Calu3 (cell line): ENCODE data around the gene TOP3A. TPM values are rescaled to one million over a fixed set of nuclear protein-coding genes. Genes with fewer than 3 reads are reported as not detected.

Experiments used
- BruUV-seq: library from RNA; stranded (reverse); fragments of 400-500 nt; replicated peaks from 2 replicates; lab custom pipeline; 2021; lab: Mats Ljungman, UMichigan
- CTCF ChIA-PET: fragments of 300-600 bp; sonication (Branson Sonifier 250); formaldehyde crosslinking; loops from one replicate; lab custom pipeline; 2022; ENCODE audit warnings: antibody characterized with exemption; lab: Charles Lee
- DNase-seq: peaks from one replicate; pipeline ENCODE4 v3.0.0; 2022
- H3K27ac Mint-ChIP-seq: one replicate; pipeline ENCODE4 v1.8.0; 2022; ENCODE audit warnings: mixed read lengths; ENCODE audit not compliant: unreplicated experiment
- H3K27me3 Mint-ChIP-seq: one replicate; pipeline ENCODE4 v1.8.0; 2022; ENCODE audit warnings: mixed read lengths; ENCODE audit not compliant: unreplicated experiment
- H3K36me3 Mint-ChIP-seq: one replicate; pipeline ENCODE4 v1.8.0; 2022; ENCODE audit warnings: mild to moderate bottlenecking, moderate library complexity, mixed read lengths; ENCODE audit not compliant: insufficient read depth, unreplicated experiment
- H3K4me1 Mint-ChIP-seq: one replicate; pipeline ENCODE4 v1.8.0; 2022; ENCODE audit warnings: mild to moderate bottlenecking, low read depth, mixed read lengths; ENCODE audit not compliant: unreplicated experiment
- H3K4me3 Mint-ChIP-seq: one replicate; pipeline ENCODE4 v1.8.0; 2022; ENCODE audit warnings: mild to moderate bottlenecking, low read depth, moderate library complexity, mixed read lengths; ENCODE audit not compliant: unreplicated experiment
- H3K9me3 Mint-ChIP-seq: one replicate; pipeline ENCODE4 v1.8.0; 2022; ENCODE audit warnings: low read depth, mixed read lengths; ENCODE audit not compliant: unreplicated experiment
- intact Hi-C: fragments of 100-400 bp; cut with micrococcal nuclease; formaldehyde crosslinking; loops from one replicate; pipeline ENCODE4 v1.10.0; 2022; ENCODE audit not compliant: unreplicated experiment
- total RNA-seq: library from RNA; stranded (reverse); gene quantifications from 2 replicates; pipeline ENCODE4 v1.2.3, GENCODE V29; 2022
- TF ChIP-seq, protein P1 (sequence below): fragments of 200-600 bp; IDR thresholded peaks from one replicate; pipeline ENCODE4 v1.8.0; 2022; ENCODE audit warnings: antibody characterized with exemption; ENCODE audit not compliant: unreplicated experiment

TOP3A gene
- total RNA-seq, 1 experiment from 2014 or later = 39.7 TPM

DNA sequence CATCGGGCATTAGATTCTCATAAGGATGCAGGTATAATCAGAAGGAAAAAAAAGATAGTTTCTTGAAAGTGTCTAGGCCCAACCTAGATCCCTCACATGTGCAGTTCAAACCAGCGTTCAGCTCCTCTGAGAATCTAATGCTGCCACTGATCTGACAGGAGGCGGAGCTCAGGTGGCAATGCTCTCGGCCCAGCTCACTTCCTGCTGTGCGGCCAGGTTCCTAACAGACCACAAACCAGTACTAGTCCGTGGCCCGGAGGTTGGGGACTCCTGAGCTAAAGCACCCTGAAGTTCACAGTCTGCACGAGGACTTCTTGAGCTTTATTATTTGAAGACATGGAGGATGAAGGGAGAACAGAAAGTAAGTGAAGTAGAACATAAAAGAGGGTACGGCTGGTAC lies 17.1 kb upstream of the TOP3A start:
- intact Hi-C loops = no loop called here
- CTCF ChIA-PET = no interaction called here
- no peaks in the 10 kb centered on the region for H3K4me1 Mint-ChIP-seq
- DNase-seq = no peak
- H3K27me3 Mint-ChIP-seq = no peaks in the 10 kb centered on the region
- peaks cover 26% of the 10 kb centered on the region for H3K36me3 Mint-ChIP-seq
- H3K27ac Mint-ChIP-seq = no peak overlapping the region
- no peak overlapping the region for H3K4me3 Mint-ChIP-seq
- no peaks in the 10 kb centered on the region for H3K9me3 Mint-ChIP-seq
- TF ChIP-seq, protein P1, sequence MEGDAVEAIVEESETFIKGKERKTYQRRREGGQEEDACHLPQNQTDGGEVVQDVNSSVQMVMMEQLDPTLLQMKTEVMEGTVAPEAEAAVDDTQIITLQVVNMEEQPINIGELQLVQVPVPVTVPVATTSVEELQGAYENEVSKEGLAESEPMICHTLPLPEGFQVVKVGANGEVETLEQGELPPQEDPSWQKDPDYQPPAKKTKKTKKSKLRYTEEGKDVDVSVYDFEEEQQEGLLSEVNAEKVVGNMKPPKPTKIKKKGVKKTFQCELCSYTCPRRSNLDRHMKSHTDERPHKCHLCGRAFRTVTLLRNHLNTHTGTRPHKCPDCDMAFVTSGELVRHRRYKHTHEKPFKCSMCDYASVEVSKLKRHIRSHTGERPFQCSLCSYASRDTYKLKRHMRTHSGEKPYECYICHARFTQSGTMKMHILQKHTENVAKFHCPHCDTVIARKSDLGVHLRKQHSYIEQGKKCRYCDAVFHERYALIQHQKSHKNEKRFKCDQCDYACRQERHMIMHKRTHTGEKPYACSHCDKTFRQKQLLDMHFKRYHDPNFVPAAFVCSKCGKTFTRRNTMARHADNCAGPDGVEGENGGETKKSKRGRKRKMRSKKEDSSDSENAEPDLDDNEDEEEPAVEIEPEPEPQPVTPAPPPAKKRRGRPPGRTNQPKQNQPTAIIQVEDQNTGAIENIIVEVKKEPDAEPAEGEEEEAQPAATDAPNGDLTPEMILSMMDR = no peak
- BruUV-seq = no TSS peak

DNA sequence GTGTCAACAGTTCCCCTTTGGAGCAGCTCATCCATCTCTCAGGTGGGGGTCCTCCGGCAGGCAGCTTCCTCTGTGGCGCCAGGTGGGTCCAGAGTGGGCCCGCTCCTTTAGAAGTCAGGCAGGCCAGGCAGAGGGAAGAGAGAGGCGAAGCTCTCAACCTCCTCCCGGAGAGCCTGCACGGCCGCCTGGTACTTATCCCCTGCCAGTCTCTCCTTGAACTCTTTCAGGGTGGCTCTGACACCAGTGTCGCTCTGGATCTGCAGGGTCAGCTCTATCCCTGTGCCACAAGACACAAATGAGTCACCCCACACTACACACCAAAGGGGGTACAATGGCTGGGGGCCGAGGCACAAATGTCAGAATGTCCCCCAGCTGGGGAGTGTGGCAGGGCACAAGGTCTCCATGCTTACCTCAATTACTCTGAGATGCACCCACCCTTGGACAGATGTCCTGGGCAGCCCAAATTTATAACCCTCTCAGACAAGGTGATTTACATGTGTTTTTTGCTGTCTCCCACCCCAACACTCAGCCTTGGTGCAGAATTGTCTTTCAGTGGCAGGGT lies 13.9 kb upstream of the TOP3A start:
- no peaks in the 10 kb centered on the region for H3K9me3 Mint-ChIP-seq
- no peak overlapping the region for H3K27ac Mint-ChIP-seq
- DNase-seq = no peak
- no peak overlapping the region for H3K4me3 Mint-ChIP-seq
- TF ChIP-seq, protein P1 = no peak
- peaks cover 10% of the 10 kb centered on the region for H3K36me3 Mint-ChIP-seq
- BruUV-seq = no TSS peak
- no peaks in the 10 kb centered on the region for H3K27me3 Mint-ChIP-seq
- intact Hi-C loops = no loop called here
- no peaks in the 10 kb centered on the region for H3K4me1 Mint-ChIP-seq
- CTCF ChIA-PET = no interaction called here

GRCh38 chr17:18327556-18327955 lies 12.8 kb upstream of the TOP3A start:
- H3K36me3 Mint-ChIP-seq = peaks cover 20% of the 10 kb centered on the region
- no peak overlapping the region for H3K4me3 Mint-ChIP-seq
- TF ChIP-seq, protein P1 = no peak
- intact Hi-C loops = no loop called here
- BruUV-seq = no TSS peak
- no peaks in the 10 kb centered on the region for H3K9me3 Mint-ChIP-seq
- no peaks in the 10 kb centered on the region for H3K27me3 Mint-ChIP-seq
- CTCF ChIA-PET = no interaction called here
- H3K27ac Mint-ChIP-seq = no peak overlapping the region
- no peaks in the 10 kb centered on the region for H3K4me1 Mint-ChIP-seq
- no peak for DNase-seq

DNA sequence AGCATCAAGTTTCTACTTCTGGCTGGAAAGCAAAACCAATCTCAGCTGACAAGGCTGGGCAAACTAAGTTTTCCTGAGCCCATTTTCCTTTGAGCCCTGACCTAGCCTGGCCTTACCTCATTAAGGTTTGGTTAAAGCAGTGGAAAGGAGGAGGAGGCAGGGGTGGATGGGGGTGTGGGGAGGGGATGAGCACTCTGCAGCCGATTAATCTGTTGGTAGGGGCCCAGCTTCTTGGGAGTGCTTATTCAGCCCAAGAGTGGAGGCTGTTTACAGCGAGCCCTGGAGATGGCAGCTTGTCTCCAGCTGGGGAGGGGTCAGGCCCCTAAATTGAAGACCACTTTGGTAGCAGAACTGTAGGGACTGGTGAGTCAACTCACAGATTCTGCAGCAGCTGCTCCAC lies 12.3 kb upstream of the TOP3A start:
- DNase-seq = no peak
- Mint-ChIP-seq H3K9me3 (no peaks in the 10 kb centered on the region), H3K27me3 (no peaks in the 10 kb centered on the region), H3K27ac (no peak overlapping the region), H3K36me3 (peaks cover 20% of the 10 kb centered on the region), H3K4me1 (no peaks in the 10 kb centered on the region), H3K4me3 (no peak overlapping the region)
- TF ChIP-seq, protein P1 = no peak
- no TSS peak for BruUV-seq
- CTCF ChIA-PET = no interaction called here
- intact Hi-C loops = no loop called here
